HepG2 (cell line): ENCODE results near the gene COASY. TPM values are rescaled to one million over a fixed set of nuclear protein-coding genes. Genes with fewer than 3 reads are reported as not detected.

Experiments used
- AKAP8 ChIP-seq: sonication (generic); formaldehyde crosslinking; IDR thresholded peaks from 2 replicates; pipeline ENCODE4 v1.5.1; 2020; ENCODE audit warnings: mild to moderate bottlenecking, missing genetic modification reagents
- CBX1 ChIP-seq: IDR thresholded peaks from one replicate; pipeline ENCODE4 v1.6.1; 2016; ENCODE audit warnings: antibody characterized with exemption, low read depth
- ETV5 ChIP-seq: IDR thresholded peaks from 2 replicates; pipeline ENCODE4 v1.6.1; 2018; ENCODE audit warnings: missing biosample characterization, missing genetic modification reagents, inconsistent platforms, borderline replicate concordance
- FIP1L1 ChIP-seq: fragments of 200-400 bp; formaldehyde crosslinking; IDR thresholded peaks from 2 replicates; pipeline ENCODE4 v1.6.1; 2018; ENCODE audit warnings: low read depth, mild to moderate bottlenecking, low read length, moderate library complexity, borderline replicate concordance; ENCODE audit not compliant: insufficient read depth
- HOXA3 ChIP-seq: sonication (generic); formaldehyde crosslinking; IDR thresholded peaks from 2 replicates; pipeline ENCODE4 v1.5.0; 2020; ENCODE audit warnings: missing genetic modification reagents
- IRX3 ChIP-seq: sonication (generic); formaldehyde crosslinking; IDR thresholded peaks from 2 replicates; pipeline ENCODE4 v1.8.1; 2023; ENCODE audit warnings: mild to moderate bottlenecking, low read depth, missing genetic modification reagents, borderline replicate concordance
- KLF13 ChIP-seq: sonication (generic); formaldehyde crosslinking; IDR thresholded peaks from 2 replicates; pipeline ENCODE4 v1.4.0; 2020; ENCODE audit warnings: mild to moderate bottlenecking, missing genetic modification reagents
- KMT2A ChIP-seq: sonication (generic); formaldehyde crosslinking; IDR thresholded peaks from 2 replicates; pipeline ENCODE4 v1.4.0; 2020; ENCODE audit warnings: missing genetic modification reagents
- MAFG ChIP-seq: sonication (generic); formaldehyde crosslinking; IDR thresholded peaks from 2 replicates; pipeline ENCODE4 v1.5.1; 2020; ENCODE audit warnings: mild to moderate bottlenecking, missing genetic modification reagents
- NR2F6 ChIP-seq, 2 experiments: IDR thresholded peaks; 2 replicates each; pipeline ENCODE4 v1.6.1; 2016; ENCODE audit warnings: antibody characterized with exemption in 1 of 2, mild to moderate bottlenecking in 1 of 2
- POLR2AphosphoS2 ChIP-seq: IDR thresholded peaks from 2 replicates; pipeline ENCODE4 v1.6.1; 2011; ENCODE audit warnings: low read depth, low read length, improper control_type of control experiment
- POLR2G ChIP-seq: fragments of 200-400 bp; formaldehyde crosslinking; IDR thresholded peaks from 2 replicates; pipeline ENCODE4 v1.6.1; 2018; ENCODE audit warnings: mild to moderate bottlenecking, low read depth, low read length, moderate library complexity
- YEATS2 ChIP-seq: sonication (generic); formaldehyde crosslinking; IDR thresholded peaks from 2 replicates; pipeline ENCODE4 v1.4.0; 2020; ENCODE audit warnings: missing genetic modification reagents, borderline replicate concordance
- ZNF547 ChIP-seq: sonication (generic); formaldehyde crosslinking; IDR thresholded peaks from 2 replicates; pipeline ENCODE4 v1.5.1; 2020; ENCODE audit warnings: mild to moderate bottlenecking, missing genetic modification reagents
- ZNF598 ChIP-seq: sonication (generic); formaldehyde crosslinking; IDR thresholded peaks from 2 replicates; pipeline ENCODE4 v1.5.1; 2020; ENCODE audit warnings: mild to moderate bottlenecking, missing genetic modification reagents, borderline replicate concordance
- ZNF841 ChIP-seq: sonication (generic); formaldehyde crosslinking; IDR thresholded peaks from 2 replicates; pipeline ENCODE4 v1.8.1; 2023; ENCODE audit warnings: missing genetic modification reagents, borderline replicate concordance
- ZZZ3 ChIP-seq: sonication (generic); formaldehyde crosslinking; IDR thresholded peaks from 2 replicates; pipeline ENCODE4 v1.4.0; 2020; ENCODE audit warnings: missing genetic modification reagents, mild to moderate bottlenecking, borderline replicate concordance
- polyA plus RNA-seq, 8 experiments: library from polyadenylated mRNA; depleted of rRNA in 3 of 8; stranded (reverse) in 7 of 8; unstranded in 1 of 8; fragments of >200 nt; fragmentation: Illumina TruSeq in 4 of 8; extraction: Trizol in 4 of 8; gene quantifications; 2 replicates each; pipeline versions ENCODE4 v1.2.1 to v1.2.3, GENCODE V29; 2011 to 2016; ENCODE audit warnings: low read depth in 4 of 8, missing spikeins in 1 of 8, mixed read lengths in 1 of 8; ENCODE audit not compliant: insufficient read depth in 1 of 8
- total RNA-seq, 5 experiments: library from RNA; depleted of rRNA; stranded (reverse); fragments of >200 nt; fragmentation: Illumina TruSeq; extraction: Trizol; gene quantifications; 2 replicates each; pipeline ENCODE4 v1.2.3, GENCODE V29; 2016; ENCODE audit warnings: low read depth in 1 of 5
- TF ChIP-seq, protein P1 (sequence below): sonication (generic); formaldehyde crosslinking; conservative IDR thresholded peaks from 2 replicates; pipeline ENCODE4 v1.8.0; 2022; ENCODE audit warnings: low read depth, missing genetic modification reagents
- TF ChIP-seq, protein P2 (sequence below): sonication (generic); formaldehyde crosslinking; IDR thresholded peaks from 2 replicates; pipeline ENCODE4 v1.4.0; 2020; ENCODE audit warnings: missing genetic modification reagents, mild to moderate bottlenecking, borderline replicate concordance
- TF ChIP-seq, protein P3 (sequence below): sonication (generic); IDR thresholded peaks from 2 replicates; pipeline ENCODE4 v1.6.1; 2016; ENCODE audit warnings: low read depth, borderline replicate concordance
- TF ChIP-seq, protein P4 (sequence below): sonication (generic); formaldehyde crosslinking; IDR thresholded peaks from 2 replicates; pipeline ENCODE4 v1.5.0; 2020; ENCODE audit warnings: mild to moderate bottlenecking, missing genetic modification reagents

Gene COASY
- total and polyA plus RNA-seq, 2 of the 13 experiments (the other 11 are each of a cell fraction or from before 2014, with no cell fraction given) = 90.7 to 125 TPM

DNA sequence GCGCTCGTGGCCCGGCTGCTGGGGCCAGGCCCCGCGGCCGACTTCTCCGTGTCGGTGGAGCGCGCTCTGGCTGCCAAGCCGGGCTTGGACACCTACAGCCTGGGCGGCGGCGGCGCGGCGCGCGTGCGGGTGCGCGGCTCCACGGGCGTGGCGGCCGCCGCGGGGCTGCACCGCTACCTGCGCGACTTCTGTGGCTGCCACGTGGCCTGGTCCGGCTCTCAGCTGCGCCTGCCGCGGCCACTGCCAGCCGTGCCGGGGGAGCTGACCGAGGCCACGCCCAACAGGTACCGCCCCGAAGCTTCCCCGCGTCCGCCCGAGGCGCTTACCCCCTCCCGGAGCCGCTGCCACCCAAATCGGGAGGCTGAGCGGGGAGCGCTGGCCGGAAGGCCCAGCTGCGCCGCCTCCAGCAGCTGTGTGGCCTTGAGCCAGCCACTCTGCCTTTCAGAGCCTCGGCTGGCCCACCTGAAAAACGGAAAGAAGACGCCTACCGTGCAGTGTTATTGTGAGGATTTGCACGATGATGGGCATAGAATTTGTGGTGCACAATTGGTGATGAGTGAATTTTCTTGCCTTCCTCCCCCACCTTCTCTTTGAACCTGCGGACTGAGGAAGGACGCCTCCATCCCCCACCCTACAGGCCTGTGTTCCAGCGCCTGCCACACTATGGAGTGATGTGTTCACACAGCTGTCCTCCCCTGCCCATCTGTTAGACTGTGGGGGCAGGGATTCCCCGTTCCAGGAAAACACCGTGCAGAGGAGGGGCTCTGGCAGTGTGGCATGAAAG, 25.4 kb upstream of the COASY start (continued):
- TF ChIP-seq POLR2G = peak; percentile 72; the same call in 1 of the 2 replicates
- no peak for TF ChIP-seq FIP1L1
- TF ChIP-seq KLF13 (CRISPR knock-in tag) = no peak; the same call in 1 of the 2 replicates
- TF ChIP-seq IRX3 (CRISPR knock-in tag) = peak; percentile 88
- TF ChIP-seq ETV5 (CRISPR knock-in tag) = peak; percentile 97
- TF ChIP-seq, protein P1, sequence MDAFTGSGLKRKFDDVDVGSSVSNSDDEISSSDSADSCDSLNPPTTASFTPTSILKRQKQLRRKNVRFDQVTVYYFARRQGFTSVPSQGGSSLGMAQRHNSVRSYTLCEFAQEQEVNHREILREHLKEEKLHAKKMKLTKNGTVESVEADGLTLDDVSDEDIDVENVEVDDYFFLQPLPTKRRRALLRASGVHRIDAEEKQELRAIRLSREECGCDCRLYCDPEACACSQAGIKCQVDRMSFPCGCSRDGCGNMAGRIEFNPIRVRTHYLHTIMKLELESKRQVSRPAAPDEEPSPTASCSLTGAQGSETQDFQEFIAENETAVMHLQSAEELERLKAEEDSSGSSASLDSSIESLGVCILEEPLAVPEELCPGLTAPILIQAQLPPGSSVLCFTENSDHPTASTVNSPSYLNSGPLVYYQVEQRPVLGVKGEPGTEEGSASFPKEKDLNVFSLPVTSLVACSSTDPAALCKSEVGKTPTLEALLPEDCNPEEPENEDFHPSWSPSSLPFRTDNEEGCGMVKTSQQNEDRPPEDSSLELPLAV = 0 out of 2 replicates have a peak, but pooled peaks have one; percentile 2
- peak; percentile 74; the same call in 1 of the 2 replicates for TF ChIP-seq YEATS2 (CRISPR knock-in tag)
- TF ChIP-seq MAFG = no peak
- no peak for TF ChIP-seq NR2F6 (IDR thresholded peaks at IDR 0.05)
- TF ChIP-seq NR2F6 (CRISPR knock-in tag; IDR thresholded peaks at IDR 0.05) = peak; percentile 67
- TF ChIP-seq KMT2A (CRISPR knock-in tag) = peak; percentile 91
- peak; percentile 60 for TF ChIP-seq CBX1
- TF ChIP-seq ZNF598 (CRISPR knock-in tag) = peak; percentile 89; the same call in 1 of the 2 replicates
- no peak for TF ChIP-seq POLR2AphosphoS2
- peak; percentile 78 for TF ChIP-seq ZNF547 (CRISPR knock-in tag)
- TF ChIP-seq, protein P2, sequence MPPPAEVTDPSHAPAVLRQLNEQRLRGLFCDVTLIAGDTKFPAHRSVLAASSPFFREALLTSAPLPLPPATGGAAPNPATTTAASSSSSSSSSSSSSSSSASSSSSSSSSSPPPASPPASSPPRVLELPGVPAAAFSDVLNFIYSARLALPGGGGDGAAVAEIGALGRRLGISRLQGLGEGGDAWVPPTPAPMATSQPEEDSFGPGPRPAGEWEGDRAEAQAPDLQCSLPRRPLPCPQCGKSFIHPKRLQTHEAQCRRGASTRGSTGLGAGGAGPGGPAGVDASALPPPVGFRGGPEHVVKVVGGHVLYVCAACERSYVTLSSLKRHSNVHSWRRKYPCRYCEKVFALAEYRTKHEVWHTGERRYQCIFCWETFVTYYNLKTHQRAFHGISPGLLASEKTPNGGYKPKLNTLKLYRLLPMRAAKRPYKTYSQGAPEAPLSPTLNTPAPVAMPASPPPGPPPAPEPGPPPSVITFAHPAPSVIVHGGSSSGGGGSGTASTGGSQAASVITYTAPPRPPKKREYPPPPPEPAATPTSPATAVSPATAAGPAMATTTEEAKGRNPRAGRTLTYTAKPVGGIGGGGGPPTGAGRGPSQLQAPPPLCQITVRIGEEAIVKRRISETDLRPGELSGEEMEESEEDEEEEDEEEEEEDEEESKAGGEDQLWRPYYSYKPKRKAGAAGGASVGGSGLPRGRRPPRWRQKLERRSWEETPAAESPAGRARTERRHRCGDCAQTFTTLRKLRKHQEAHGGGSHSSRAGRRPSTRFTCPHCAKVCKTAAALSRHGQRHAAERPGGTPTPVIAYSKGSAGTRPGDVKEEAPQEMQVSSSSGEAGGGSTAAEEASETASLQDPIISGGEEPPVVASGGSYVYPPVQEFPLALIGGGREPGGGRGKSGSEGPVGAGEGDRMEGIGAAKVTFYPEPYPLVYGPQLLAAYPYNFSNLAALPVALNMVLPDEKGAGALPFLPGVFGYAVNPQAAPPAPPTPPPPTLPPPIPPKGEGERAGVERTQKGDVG (CRISPR knock-in tag) = peak; percentile 62
- TF ChIP-seq, protein P3, sequence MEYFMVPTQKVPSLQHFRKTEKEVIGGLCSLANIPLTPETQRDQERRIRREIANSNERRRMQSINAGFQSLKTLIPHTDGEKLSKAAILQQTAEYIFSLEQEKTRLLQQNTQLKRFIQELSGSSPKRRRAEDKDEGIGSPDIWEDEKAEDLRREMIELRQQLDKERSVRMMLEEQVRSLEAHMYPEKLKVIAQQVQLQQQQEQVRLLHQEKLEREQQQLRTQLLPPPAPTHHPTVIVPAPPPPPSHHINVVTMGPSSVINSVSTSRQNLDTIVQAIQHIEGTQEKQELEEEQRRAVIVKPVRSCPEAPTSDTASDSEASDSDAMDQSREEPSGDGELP = peak; percentile 93
- 0 out of 2 replicates have a peak, but pooled peaks have one; percentile 57 for TF ChIP-seq ZNF841 (CRISPR knock-in tag)
- TF ChIP-seq ZZZ3 (CRISPR knock-in tag) = peak; percentile 72
- TF ChIP-seq HOXA3 (CRISPR knock-in tag) = peak; percentile 69
- TF ChIP-seq, protein P4, sequence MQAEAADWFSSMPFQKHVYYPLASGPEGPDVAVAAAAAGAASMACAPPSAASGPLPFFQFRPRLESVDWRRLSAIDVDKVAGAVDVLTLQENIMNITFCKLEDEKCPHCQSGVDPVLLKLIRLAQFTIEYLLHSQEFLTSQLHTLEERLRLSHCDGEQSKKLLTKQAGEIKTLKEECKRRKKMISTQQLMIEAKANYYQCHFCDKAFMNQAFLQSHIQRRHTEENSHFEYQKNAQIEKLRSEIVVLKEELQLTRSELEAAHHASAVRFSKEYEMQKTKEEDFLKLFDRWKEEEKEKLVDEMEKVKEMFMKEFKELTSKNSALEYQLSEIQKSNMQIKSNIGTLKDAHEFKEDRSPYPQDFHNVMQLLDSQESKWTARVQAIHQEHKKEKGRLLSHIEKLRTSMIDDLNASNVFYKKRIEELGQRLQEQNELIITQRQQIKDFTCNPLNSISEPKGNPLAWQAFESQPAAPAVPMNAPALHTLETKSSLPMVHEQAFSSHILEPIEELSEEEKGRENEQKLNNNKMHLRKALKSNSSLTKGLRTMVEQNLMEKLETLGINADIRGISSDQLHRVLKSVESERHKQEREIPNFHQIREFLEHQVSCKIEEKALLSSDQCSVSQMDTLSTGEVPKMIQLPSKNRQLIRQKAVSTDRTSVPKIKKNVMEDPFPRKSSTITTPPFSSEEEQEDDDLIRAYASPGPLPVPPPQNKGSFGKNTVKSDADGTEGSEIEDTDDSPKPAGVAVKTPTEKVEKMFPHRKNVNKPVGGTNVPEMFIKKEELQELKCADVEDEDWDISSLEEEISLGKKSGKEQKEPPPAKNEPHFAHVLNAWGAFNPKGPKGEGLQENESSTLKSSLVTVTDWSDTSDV = no peak; the same call in 1 of the 2 replicates
- no peak for TF ChIP-seq AKAP8
